Activated T-cell treated with anti-CD3 and anti-CD28 coated beads for 1 hour (primary cell): ENCODE measurements around the gene RNASE13.
"Not testable (repeated sequence)": the region's sequence is repeated elsewhere in the genome, so short reads cannot be mapped to it uniquely, and the experiment has no call there.

ENCODE experiments used
- DNase-seq: peaks from one replicate; pipeline ENCODE4 v3.0.0-alpha.2; 2020; ENCODE audit warnings: low read depth

Gene RNASE13

DNA sequence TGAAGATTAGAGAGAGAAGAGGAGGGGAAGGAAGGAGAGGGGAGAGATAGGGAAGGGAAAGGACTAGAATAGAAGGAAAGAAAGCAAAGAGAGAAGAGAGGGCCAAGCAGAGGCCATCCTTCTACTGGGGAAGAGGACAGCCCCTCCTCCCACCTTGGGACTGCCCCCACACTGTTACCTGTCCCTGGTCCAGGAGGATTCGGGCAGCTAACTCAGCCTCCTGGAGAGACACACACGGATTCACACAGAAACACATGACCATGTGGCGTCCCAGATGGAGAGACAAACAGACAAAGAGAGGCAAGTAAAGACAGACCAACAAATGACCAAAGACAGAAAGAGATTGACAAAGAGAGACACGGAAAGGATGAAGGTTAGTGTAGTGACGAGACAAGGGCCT lies 11.9 kb downstream of the RNASE13 start:
- DNase-seq, result no peak

DNA sequence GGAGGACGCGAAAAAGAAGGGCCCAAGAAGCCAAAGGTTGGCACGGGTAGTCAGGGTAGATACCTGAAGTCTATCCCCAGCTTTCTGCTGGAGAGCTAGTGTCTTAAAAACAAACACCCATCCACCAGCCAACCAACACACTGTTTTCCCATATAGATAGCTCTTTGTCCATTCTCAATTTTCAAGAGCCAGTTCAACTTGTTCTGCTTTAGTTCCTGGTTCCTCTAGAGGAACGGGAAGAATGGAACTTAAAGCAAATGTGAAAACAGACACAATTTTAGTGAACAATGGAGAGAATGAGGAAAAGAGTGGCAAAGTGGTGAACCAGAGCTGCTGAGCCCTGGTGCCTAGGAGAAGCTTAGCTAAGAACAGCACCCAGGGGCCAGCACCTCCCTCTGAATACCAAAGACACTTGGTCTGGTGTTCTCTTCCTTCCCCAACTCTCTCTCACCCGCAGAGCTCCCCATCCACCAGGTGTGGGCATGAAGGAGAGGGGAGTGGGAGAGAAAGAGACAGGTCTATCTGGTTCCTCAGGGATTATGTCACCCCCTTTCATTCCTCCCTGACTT lies 13.5 kb downstream of the RNASE13 start:
- no peak for DNase-seq

DNA sequence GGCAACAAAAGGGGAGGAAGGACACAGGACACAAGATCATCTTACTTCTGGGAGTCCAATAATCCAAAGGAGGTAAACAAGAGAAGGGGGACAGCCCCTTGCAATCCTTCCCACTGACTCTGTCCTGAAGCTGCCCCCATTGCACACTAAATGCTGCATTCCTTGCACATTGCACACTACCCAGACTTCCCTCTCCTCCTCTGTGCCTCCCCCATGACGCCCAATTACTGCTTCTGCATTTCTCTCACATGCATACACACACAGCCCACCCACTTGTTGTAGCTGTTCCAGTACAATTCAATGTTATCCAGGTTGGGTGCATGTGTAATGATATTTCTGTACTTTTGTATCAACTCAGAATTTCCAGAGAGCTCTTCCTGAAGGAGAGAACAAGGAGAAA lies 15.2 kb downstream of the RNASE13 start:
- DNase-seq, result no peak

DNA sequence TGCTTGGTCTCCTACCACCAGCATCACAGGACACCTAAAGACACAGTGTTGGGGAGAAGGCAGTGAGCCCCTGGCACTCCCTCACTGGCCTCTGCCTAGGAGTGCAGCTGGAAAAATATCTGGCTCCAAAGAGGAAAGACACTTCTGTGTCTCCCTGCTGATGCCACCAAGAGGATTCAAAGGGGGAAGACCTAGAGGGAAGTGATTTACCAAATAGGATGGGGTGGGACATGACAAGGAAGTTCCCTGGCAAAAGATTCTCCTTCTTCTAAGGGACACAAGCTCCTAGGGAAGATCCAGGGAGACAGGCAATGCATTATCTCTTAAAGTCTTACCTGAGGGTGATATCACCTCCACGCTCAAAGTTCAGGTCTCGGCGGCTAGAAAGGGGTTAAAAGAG lies 15.8 kb downstream of the RNASE13 start:
- no peak for DNase-seq

DNA sequence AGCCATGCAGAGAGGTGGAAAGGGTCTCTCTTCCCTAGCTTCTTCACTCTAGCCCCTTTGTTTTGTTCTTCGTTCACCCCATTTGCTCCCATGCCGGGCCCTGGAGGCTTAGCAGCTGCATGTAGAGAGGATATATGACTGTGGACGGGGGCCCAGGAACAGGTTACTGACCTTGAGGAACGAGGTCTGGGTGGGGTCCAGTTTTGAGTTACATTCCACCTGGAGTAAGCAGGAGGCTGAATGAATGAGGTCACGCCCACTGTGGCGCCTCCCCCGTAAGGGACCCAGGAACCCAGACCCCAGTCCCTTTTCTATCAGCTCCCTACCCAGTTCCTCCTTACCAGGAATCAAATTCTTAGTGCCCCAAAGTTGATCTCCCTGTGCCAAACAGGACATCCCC lies 16.3 kb downstream of the RNASE13 start:
- DNase-seq, result no peak

DNA sequence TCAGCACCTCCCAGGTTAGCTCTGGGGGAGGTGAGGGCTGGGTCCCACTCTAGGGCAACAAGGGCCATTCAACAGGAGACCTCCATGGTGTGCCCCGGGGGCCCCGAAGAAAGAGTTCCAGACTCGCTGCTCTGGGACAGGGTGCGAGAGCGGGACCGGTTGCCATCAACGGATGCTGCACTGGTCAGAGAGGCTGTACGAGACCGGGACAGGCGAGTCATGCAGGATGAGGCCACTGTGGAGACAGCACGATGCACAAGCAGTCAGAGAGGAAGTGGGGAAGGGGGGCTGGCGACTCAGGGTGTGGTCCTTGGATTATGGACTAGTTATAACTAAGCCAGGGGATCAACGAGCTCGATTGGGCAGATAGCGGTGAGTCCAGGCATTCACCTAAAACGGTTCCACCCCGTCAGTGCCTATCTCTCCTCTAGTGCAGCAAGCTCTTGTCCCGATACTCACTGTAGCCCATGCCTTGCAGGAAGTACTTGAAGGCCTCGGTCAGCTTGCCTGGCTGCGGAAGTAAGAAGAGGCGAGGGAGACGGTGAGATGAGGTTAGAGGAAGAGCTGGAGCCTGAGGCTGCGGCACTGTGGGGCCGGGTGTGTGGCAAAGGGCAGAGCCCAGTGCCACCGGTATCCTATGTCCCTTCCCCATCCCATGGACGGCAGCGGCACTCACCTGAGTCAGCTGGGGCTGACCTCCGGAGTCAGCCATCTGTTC lies 16.9 kb downstream of the RNASE13 start:
- DNase-seq, result no peak

DNA sequence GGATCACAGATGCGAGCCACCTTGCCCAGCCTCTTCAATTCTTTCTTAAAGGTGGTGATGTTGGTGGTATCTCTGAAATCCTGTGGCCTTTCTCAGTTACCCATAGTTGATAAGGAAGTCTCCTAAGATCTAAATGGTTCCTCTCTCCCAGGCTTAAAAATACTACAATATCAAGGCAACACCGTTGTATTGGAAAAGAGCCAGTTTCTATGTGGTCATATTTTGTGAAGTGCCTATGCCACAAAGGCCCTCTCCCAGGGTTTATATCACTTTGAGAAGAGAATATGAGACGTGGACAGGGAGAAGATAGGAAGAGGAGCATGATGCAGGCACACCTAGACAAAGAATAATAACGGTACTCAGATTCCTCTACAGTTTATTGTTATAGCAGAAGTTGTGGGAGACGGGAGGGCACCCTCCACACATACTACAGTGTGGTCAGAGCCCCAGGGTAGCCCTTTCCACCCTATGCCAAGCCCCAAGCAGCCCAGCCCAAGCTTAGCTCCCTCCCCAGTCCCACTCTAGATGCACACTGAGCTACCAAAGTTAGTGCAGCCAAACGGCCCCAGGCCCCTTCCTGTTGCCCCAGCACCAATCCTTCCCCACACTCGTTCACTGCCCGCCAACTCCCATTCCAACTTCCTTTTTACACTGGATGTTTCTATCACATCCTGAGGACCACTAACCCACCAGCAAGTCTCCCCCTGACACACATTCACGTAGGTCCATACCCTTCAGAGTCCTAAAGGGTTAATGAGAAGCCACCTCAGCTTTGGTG lies 18.0 kb downstream of the RNASE13 start:
- DNase-seq, result no peak

DNA sequence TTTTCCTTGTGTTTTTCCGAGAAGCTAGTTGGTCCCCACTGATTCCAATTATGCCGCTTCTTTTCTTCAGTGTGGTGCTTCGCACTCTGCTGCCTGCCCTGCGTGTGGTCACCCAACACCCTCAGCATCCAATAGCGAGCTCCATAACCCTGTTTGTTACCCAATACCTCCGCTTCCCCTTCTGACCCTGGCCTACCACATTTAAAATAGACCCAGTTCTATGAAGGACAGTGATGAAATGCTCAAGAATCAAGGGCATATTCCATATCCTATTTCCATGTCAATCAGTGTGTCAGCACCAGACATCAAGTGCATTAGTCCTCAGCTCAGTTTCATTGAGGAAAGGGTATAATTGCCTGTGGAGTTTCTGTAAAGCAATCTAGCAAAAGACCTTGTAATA lies 19.3 kb downstream of the RNASE13 start:
- DNase-seq, result no peak

DNA sequence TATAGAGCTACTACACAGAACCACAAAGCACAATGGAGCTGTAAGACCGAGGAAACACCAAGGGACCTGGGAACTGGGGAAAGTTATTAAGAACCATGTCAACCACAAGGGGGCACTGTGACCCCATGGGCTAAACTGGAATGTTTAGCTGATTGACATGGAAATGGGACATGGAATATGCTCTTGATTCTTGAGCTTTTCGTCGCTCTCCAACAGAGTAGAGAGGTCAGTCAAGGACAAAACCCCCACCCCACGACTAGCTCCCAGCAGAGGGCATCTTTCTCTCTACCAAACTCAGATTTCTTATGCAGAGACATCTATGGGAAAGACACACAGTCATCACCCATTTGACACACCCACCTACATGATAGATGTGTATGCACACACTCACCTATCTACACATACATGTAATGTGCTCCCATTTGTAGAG lies 19.8 kb downstream of the RNASE13 start:
- DNase-seq, result peak; percentile 81

DNA sequence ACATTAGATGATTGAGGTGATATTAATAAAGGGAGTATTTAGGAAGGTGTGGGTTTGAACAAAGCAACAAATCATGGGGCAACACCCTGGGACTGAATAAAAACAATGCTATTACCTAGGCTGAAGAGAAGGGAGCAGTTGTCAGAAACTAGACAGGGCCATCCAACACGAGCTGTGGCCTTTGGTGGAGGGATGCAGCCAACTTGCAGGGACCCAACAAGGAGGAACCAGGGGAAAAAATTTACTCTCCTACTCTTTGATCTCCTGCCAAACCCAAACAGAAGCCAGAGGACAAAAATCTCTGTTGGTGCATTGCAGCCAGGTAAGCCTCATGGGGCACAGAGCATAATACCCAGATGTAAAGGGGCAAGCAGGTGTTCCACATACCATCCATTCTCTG lies 23.5 kb downstream of the RNASE13 start:
- no peak for DNase-seq

DNA sequence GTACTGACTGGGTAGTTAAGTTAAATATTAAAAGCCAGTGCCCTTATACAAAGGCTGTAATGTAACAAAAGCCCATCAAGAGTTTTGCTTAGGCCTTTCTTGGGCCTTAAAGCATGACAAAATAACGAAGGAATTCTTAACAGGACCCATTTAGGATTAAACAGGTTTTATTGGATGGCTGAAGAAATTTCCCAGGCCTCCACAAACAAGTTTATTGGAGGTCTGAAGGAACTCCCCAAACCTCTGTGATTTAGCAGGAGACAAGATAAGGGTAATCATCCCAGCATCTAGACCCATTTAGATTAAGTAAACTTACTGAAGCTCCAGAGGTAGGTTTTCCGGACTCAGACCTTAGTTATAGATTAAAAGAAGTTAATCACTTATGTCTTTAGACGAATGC lies 24.9 kb downstream of the RNASE13 start:
- DNase-seq, result not testable (repeated sequence)

DNA sequence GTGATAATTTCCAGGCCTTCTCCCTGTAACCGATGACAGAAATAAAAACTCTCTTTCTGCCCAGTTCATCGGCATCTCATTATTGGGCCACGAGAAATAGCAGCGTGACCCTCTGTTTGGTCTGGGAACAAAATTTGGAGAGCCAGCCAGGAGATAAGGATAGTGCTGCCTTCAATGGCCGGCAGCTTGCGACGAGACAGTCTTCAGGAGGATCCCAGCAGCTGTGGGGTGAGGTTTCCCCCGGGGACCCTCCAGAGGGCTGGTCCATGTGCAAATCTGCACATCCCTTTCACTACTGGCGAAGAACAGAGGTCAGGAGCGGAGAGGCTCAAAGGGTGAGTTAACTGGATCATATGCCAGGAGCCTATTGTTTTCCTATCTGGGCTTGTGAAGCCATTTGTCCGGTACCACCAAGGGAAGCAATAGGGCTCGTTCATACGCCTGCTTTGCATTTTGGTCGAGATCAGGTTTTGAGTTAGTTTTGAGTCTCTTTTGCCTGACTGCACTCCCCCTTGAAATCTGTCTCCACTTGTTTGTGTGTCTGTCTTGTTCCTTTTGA lies 30.7 kb downstream of the RNASE13 start:
- no peak for DNase-seq

DNA sequence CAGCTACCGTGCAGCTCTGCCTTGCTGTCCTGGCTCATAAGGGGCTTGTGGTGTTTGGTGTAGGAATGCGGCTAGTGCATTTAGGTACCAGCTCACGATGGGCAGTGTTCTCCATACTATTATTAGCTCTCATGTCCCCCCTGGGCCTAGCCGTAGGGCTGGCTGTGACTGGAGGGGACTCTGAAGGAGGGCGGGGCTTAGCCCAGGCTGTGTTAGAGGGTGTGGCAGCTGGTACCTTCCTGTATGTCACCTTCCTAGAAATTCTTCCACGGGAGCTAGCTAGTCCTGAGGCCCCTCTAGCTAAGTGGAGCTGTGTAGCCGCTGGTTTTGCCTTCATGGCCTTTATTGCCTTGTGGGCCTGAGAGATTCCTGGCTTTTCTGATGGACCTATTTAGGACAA lies 33.4 kb downstream of the RNASE13 start:
- DNase-seq, result no peak

DNA sequence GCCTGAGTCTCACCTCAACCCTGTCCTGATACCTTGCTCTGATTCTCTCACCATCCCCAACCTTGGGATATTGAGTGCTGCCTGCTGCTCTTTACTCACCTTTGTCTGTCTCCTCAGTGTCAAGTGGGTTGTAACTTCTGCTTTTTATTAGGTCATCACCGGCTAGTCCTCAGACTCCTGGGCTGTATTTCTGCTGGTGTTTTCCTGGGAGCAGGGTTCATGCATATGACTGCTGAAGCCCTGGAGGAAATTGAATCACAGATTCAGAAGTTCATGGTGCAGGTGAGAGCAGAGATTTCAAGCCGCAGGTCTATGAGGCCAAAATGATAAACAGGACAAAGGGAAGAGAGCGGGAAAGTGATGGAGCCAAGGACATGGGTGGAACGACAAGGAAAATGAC lies 35.0 kb downstream of the RNASE13 start:
- DNase-seq, result no peak

DNA sequence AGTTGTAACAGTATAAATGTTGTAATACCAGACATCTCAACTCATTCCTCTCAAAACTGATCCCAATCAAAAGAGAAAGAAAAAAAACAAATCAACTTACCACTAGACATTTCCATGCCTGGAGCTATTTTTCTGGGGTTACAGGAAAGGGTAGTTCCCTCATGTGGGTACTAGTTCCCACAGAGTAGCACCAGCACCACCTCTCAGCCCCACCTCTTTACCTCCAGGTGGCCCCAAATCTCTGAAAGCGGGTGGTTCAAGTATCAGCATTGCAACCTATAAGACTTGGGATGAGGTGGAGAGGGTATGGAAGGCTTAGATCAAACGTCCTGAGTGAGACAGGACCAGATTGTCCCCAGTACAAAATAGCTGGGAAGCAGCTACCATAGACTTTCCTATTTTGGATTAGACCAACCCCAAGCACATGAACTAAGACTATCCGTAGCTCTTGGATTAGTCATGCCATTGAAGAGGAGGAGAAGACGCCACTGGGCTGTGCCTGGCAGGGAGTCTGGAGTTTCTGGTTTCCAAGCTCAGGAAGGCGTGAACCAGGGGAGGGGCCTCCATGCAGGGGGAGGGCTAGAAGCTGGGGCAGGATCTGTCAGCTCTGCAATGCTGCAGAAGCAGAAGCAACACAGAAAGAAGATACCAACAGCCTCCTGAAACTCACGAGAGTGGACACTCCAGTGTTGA lies 35.8 kb downstream of the RNASE13 start, which contains the start of gene SLC39A2:
Gene SLC39A2, plus strand, starts transcription at position 620 of the 693 bp plus-strand sequence. CDS start 154 bp downstream, outside the sequence.
- no peak for DNase-seq

DNA sequence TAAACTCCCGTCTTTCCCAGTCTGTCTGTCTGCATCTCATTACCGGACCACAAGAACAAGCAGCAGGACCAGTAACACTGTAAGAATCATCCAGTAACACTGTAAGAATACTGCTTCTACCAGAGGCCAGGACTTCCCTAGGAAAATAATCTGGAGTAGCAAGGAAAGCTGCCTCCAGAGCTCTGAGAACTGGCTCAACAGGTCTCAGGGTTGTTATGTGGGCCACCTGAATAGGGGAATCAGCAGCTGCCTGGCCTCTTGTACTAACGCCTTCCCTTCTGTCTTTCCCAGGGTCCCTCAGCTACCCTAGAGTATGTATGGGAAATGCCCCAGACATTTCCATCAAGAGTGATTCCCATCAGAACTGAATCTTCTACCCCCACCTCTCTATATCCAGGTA lies 36.5 kb downstream of the RNASE13 start:
- no peak for DNase-seq

DNA sequence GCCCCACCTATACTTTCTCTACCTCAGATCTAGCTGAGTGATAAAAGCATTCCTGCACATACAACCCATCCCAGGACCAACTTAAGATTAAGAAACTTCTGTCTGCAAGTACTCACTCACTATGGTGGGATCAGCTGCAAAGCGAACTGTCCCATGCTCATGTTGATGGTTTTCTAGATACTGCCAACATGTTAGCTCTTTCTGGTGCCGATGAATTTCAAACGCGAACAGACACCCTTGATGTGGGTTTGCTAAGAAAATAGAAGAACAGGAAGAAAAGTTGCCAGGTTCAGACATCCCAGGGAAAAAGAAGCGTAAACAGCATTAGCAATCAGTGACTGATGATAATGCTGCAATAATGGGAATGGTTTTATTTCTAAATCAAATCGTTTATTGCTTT lies 37.0 kb downstream of the RNASE13 start:
- DNase-seq, result no peak

DNA sequence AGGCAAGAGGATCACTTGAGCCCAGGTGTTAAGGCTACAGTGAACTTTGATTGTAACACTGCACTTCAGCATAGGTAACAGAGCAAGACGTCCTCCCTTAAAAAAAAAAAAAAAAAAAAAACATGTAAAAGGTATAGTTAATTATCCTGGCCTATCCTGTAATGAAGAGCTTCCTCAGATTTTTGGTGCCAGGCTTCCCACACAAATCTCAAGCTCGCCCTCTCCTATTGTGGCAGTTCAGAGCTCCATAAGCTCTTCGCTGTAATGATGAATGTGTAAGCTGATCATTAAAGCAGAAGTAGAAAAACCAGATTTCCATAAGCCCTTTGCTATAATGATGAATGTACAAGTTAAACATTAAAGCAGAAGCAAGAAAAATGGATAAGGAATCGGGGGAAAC lies 37.5 kb downstream of the RNASE13 start:
- DNase-seq, result no peak

DNA sequence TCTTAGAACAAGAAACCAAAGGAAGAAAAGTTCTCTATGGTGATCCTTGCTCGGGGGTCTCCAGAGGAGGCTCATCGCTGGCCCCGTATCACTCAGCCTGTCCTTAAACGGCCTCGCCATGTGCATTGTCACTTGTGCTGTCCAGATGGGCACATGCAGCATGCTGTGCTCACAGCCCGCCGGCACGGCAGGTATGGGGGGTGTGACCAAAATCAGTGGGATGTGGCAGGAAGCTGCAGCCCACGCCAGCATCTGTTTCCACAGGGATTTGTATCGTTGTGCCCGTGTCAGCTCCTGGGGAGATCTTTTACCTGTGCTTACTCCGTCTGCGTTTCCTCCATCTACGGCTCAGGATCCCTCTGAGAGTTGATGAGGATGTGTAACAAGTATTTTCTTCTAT lies 38.1 kb downstream of the RNASE13 start:
- no peak for DNase-seq

DNA sequence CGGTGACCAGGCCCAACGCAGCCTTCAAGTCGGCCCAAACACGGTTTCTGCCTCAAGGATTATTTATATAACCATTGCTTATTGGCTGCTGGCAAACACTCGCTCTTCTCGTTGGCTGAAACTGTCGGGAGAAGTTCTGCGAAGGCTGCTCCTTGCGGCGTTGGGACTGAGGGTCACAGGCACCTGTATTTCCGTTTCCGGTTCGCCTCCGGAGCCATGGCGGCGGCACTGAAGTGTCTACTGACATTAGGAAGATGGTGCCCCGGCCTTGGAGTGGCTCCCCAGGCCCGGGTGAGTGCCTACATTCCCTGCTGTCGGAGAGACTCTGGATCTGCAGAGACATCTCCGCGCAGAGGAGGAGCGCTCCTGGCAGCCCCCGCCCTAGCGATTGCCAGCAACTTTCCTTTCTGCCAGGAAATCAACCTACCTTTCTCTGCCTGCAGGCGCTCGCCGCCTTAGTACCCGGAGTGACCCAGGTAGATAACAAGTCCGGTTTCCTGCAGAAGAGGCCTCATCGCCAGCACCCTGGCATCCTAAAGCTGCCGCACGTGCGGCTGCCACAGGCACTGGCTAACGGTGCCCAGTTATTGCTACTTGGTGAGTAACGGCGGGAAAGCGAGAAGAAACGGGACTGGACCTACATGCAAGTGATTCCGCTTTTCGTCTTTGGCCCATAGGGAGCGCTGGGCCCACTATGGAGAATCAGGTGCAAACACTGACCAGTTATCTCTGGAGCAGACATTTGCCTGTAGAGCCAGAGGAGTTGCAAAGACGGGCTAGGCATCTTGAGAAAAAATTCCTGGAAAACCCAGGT lies 44.6 kb downstream of the RNASE13 start, which contains the start of gene METTL17:
Gene METTL17, plus strand, starts transcription at position 194 of the 814 bp plus-strand sequence. Its CDS starts 23 bp downstream, at position 217.
- DNase-seq, result peak; percentile 70

DNA sequence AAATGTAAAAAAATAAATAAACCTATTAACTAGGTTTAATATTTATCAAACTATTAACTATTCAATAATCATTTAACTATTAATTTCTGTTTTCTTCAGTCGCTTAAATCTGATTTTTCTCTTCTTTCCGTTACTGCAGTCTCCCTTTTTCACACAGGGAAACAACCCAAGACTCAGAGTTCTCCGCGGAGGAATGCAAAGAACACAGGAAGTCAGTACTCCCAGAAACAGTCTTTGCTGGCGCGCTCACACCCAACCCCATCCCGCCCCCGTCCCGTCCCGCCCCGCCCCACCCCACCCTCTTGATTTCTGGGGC lies 45.2 kb downstream of the RNASE13 start:
- DNase-seq, result no peak
